Endodermal cell (in vitro differentiated cells): ENCODE measurements around the gene SNX17. TPM values are rescaled to one million over a fixed set of nuclear protein-coding genes. Genes with fewer than 3 reads are reported as not detected.
A peak's percentile ranks its signal among the peaks of the same experiment; 100 is the strongest.

Experiments used
- DNase-seq: peaks from one replicate; pipeline ENCODE4 v3.0.0-alpha.2; 2017
- H3K27ac ChIP-seq: 2 replicates; pipeline ENCODE4 v1.5.1; 2013; ENCODE audit warnings: mild to moderate bottlenecking, low read depth, low read length, moderate library complexity
- H3K27me3 ChIP-seq: 2 replicates; pipeline ENCODE4 v1.6.1; 2013; ENCODE audit warnings: mild to moderate bottlenecking, low read length, moderate library complexity; ENCODE audit not compliant: insufficient read depth, control insufficient read depth, poor library complexity, severe bottlenecking
- H3K36me3 ChIP-seq: 2 replicates; pipeline ENCODE4 v1.7.0; 2013; ENCODE audit warnings: mild to moderate bottlenecking, low read length, moderate library complexity; ENCODE audit not compliant: control insufficient read depth, insufficient read depth
- H3K4me1 ChIP-seq: one replicate; pipeline ENCODE4 v1.7.0; 2013; ENCODE audit warnings: low read length; ENCODE audit not compliant: control insufficient read depth, insufficient read depth
- H3K4me3 ChIP-seq: 2 replicates; pipeline ENCODE4 v1.5.1; 2013; ENCODE audit warnings: mild to moderate bottlenecking, low read length, moderate library complexity
- H3K9ac ChIP-seq: 2 replicates; pipeline ENCODE4 v1.6.1; 2013; ENCODE audit warnings: mild to moderate bottlenecking, low read length, moderate library complexity; ENCODE audit not compliant: poor library complexity, severe bottlenecking; ENCODE audit errors: extremely low read depth
- H3K9me3 ChIP-seq: 2 replicates; pipeline ENCODE4 v1.6.1; 2013; ENCODE audit warnings: mild to moderate bottlenecking, low read length, moderate library complexity; ENCODE audit not compliant: control insufficient read depth
- H3K27ac Mint-ChIP-seq: 2 replicates; pipeline ENCODE4 v1.8.0; 2020; ENCODE audit warnings: mixed read lengths
- H3K27me3 Mint-ChIP-seq: 2 replicates; pipeline ENCODE4 v1.8.0; 2021; ENCODE audit warnings: mild to moderate bottlenecking, mixed read lengths; ENCODE audit not compliant: insufficient read depth
- H3K36me3 Mint-ChIP-seq: 2 replicates; pipeline ENCODE4 v1.8.0; 2020; ENCODE audit warnings: low read depth, mixed read lengths
- H3K4me1 Mint-ChIP-seq: 2 replicates; pipeline ENCODE4 v1.8.0; 2020; ENCODE audit warnings: mixed read lengths
- H3K4me3 Mint-ChIP-seq: 2 replicates; pipeline ENCODE4 v1.8.0; 2020; ENCODE audit warnings: mild to moderate bottlenecking, moderate library complexity, mixed read lengths
- H3K9me3 Mint-ChIP-seq: 2 replicates; pipeline ENCODE4 v1.8.0; 2020; ENCODE audit warnings: mild to moderate bottlenecking, mixed read lengths
- WGBS, 2 experiments: methylation state at CpG; one replicate each; pipeline versions ENCODE4 v1.1.5 to v1.1.7; 2013; ENCODE audit warnings: missing lambda C conversion rate in 2 of 2, mixed read lengths in 1 of 2; ENCODE audit not compliant: insufficient coverage in 1 of 2, insufficient read length in 1 of 2; 5-methylcytosine and 5-hydroxymethylcytosine counted together
- total RNA-seq, 2 donors: library from RNA; stranded (reverse); fragmentation: NEBNext Ultra II Directional in 1 of 2; extraction: Animal tissue kit (Norgen Biotek cat#: 25700) in 1 of 2; gene quantifications; 2 replicates in 1 of 2; 3 replicates in 1 of 2; pipeline ENCODE4 v1.2.1, GENCODE V29; 2021
- TF ChIP-seq, protein P1 (sequence below): fragments of 200-600 bp; sonication (generic); conservative IDR thresholded peaks from 2 replicates; pipeline ENCODE4 v1.5.0; 2021; ENCODE audit warnings: antibody characterized with exemption, mild to moderate bottlenecking

SNX17 gene
- total RNA-seq, 2 donors from 2014 or later, result 81.2 to 92.6 TPM

DNA sequence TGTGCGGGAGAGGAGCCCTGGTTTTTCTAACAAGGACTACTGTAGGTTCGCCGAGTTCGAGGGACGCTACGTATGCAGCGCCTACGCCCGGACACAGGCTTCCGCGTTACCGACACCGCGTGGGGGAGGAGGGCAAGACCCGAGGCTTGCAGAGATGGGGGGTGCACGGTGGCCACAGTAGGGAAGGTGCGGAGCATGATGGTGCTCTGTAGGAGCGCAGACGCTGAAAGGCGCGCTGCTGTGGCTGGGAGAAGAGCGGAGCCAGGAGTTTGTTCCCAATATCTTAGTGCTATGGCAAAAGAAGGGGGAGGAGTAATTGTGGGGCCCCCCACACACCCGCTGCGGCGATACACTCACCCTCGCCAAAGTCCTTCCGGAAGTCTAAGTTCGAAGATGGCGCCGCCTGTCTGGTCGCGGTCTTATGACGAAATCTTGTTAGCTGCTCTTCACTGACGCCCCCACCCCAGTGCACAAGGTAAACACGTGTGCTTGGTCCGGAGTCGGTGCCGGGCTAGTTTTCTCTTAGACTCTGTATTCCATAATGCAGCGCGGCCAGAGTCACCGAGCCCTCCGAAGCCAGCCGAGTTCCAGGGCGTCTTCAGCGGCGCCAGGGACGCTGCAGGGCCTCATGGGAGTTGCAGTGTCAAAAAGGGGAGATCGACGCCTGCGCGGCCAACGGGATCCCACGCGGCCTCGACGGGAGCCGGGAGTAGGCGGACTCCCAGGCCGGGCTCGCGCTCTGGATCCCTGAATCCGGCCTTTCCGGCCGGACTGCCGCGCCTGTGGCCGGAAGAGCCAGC is 13.8 kb upstream of the SNX17 start, which contains the start of gene GTF3C2:
TSS of gene GTF3C2 (minus strand) at position 383 of the 800 bp plus-strand sequence. CDS start 13,210 bp downstream, outside the sequence.
- Mint-ChIP-seq H3K27ac (peak within 1 kb of the TSS; percentile 100), H3K4me3 (peak within 1 kb of the TSS; percentile 94), H3K4me1 (peaks cover 20% of the 10 kb centered on the region), H3K36me3 (peaks cover 24% of the 10 kb centered on the region), H3K9me3 (peaks cover 16% of the 10 kb centered on the region), H3K27me3 (no peaks in the 10 kb centered on the region)
- peak within 1 kb of the TSS; percentile 98 for H3K27ac ChIP-seq
- no peaks in the 10 kb centered on the region for H3K27me3 ChIP-seq
- peak within 1 kb of the TSS; percentile 91 for H3K4me3 ChIP-seq
- H3K4me1 ChIP-seq, result no peaks in the 10 kb centered on the region
- peak; percentile 98 for DNase-seq
- H3K9ac ChIP-seq, result peak within 1 kb of the TSS; percentile 94
- WGBS, 2 experiments, result 0% methylated on average over 43 to 67 of the region's 67 CpGs
- H3K9me3 ChIP-seq, result peaks cover 18% of the 10 kb centered on the region
- TF ChIP-seq, protein P1, sequence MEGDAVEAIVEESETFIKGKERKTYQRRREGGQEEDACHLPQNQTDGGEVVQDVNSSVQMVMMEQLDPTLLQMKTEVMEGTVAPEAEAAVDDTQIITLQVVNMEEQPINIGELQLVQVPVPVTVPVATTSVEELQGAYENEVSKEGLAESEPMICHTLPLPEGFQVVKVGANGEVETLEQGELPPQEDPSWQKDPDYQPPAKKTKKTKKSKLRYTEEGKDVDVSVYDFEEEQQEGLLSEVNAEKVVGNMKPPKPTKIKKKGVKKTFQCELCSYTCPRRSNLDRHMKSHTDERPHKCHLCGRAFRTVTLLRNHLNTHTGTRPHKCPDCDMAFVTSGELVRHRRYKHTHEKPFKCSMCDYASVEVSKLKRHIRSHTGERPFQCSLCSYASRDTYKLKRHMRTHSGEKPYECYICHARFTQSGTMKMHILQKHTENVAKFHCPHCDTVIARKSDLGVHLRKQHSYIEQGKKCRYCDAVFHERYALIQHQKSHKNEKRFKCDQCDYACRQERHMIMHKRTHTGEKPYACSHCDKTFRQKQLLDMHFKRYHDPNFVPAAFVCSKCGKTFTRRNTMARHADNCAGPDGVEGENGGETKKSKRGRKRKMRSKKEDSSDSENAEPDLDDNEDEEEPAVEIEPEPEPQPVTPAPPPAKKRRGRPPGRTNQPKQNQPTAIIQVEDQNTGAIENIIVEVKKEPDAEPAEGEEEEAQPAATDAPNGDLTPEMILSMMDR, result no peak
- H3K36me3 ChIP-seq, result no peaks in the 10 kb centered on the region

DNA sequence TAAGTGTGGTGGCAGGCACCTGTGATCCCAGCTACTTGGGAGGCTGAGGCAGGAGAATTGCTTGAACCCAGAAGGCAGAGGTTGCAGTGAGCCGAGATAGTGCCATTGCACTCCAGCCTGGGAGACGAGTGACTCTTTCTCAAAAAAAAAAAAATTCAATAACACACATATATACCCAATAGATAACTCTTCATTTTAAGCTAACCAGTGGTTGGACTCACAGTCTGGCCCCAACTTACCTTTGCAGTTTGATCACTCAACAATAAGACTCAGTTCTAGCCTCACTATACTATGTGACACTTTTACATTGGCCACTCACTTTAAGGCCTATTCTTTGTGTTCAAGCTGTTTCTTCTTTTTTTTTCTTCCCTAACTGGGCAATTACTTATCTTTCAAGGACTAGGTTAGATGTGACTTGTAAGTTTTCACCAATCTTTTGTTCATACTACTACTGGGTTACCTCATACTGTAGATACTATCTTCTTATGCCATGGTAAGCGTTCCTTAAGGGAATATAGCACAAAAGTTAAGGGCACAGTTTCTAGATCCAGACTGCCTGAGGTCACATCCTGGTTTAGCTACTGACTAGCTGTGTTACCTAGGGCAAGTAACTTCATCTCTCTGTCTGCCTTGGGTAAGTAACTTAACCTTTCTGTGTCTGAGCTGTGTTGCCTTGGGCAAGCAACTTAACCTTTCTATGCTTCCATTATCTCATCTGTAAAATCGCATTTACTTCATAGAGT is 7.6 kb upstream of the SNX17 start:
- H3K4me1 ChIP-seq, result no peaks in the 10 kb centered on the region
- Mint-ChIP-seq H3K9me3 (peaks cover 13% of the 10 kb centered on the region), H3K4me1 (peaks cover 2% of the 10 kb centered on the region), H3K36me3 (peaks cover 51% of the 10 kb centered on the region), H3K4me3 (no peak overlapping the region), H3K27me3 (no peaks in the 10 kb centered on the region), H3K27ac (no peak overlapping the region)
- peaks cover 32% of the 10 kb centered on the region for H3K36me3 ChIP-seq
- no peak overlapping the region for H3K9ac ChIP-seq
- no peaks in the 10 kb centered on the region for H3K27me3 ChIP-seq
- no peak overlapping the region for H3K27ac ChIP-seq
- TF ChIP-seq, protein P1, result no peak
- no peak overlapping the region for H3K4me3 ChIP-seq
- H3K9me3 ChIP-seq, result peaks cover 15% of the 10 kb centered on the region
- WGBS, 2 experiments, result 97 to 100% methylated on average over 2 to 4 of the region's 4 CpGs
- DNase-seq, result no peak

DNA sequence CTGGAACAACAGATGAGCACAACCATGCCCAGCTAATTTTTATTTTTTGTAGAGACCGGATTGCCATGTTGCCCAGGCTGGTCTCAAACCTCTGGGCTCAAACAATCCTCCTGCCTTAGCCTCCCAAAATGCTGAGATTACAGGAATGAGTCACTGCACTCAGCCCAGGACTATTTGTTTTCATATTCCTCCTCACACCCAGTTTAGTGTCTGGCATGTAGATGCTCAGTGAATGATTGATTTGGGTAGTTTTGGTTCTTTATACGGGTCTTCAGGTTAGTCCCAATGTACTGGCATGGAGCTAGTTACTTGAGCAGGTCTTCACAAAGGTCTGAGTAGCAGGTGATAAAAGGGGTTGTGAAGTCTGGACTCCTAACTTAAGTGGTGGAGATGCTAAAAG is 6.5 kb upstream of the SNX17 start:
- Histone ChIP-seq H3K4me1 (no peaks in the 10 kb centered on the region), H3K9ac (no peak overlapping the region), H3K36me3 (peaks cover 43% of the 10 kb centered on the region), H3K27me3 (no peaks in the 10 kb centered on the region), H3K4me3 (no peak overlapping the region), H3K9me3 (peaks cover 7% of the 10 kb centered on the region), H3K27ac (no peak overlapping the region)
- no peaks in the 10 kb centered on the region for H3K27me3 Mint-ChIP-seq
- H3K36me3 Mint-ChIP-seq, result peaks cover 51% of the 10 kb centered on the region
- TF ChIP-seq, protein P1, result no peak
- H3K27ac Mint-ChIP-seq, result no peak overlapping the region
- peaks cover 3% of the 10 kb centered on the region for H3K4me1 Mint-ChIP-seq
- 93% methylated on average over 2 of the region's 2 CpGs for WGBS, 2 experiments
- DNase-seq, result no peak
- peaks cover 4% of the 10 kb centered on the region for H3K9me3 Mint-ChIP-seq
- no peak overlapping the region for H3K4me3 Mint-ChIP-seq
